ENCODE data around the gene KDM5A. TPM values are rescaled to one million over a fixed set of nuclear protein-coding genes. Genes with fewer than 3 reads are reported as not detected.

Gene KDM5A
- total RNA-seq, 1 experiment from 2014 or later: 56.9 TPM

DNA sequence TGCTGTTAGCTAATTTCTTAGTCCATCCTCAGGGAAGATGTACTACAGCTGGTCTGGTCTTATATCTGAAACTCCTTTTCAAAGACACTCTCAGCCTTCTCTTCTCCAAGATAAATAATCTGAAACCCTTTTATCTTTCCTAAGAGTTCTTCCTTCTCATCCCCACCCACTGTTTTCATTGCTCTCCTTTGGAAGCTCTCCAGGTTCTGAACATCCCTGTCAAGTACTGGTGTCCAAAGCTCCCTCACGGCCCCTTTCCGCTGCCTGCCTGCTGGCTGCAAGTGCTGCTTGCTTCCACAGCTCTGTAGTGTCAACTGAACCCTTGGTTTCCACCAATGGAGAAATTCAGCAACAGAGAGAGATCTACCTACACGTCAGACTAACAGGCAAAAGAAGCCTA, 119.9 kb downstream of the KDM5A start:
- no peak overlapping the region for H4K91ac ChIP-seq (ENCODE audit: insufficient read length, low read depth, low read length)
- H3K27ac Mint-ChIP-seq: no peak overlapping the region
- no peak overlapping the region for H2BK15ac ChIP-seq (ENCODE audit: low read depth, low read length)
- H3K4ac ChIP-seq (ENCODE audit: low read depth, low read length): no peak overlapping the region
- H3K4me1 ChIP-seq (ENCODE audit: insufficient read depth, low read length): no peaks in the 10 kb centered on the region
- no peaks in the 10 kb centered on the region; a peak in 1 of 4 replicates for H3K4me1 Mint-ChIP-seq
- no peaks in the 10 kb centered on the region for H3K36me3 Mint-ChIP-seq (ENCODE audit: insufficient read depth in 1 of 3, low read depth in 3 of 3)
- no peak for DNase-seq
- no peak overlapping the region for H3K4me3 Mint-ChIP-seq
- H2BK20ac ChIP-seq (ENCODE audit: low read depth, low read length, poor library complexity, severe bottlenecking): no peak overlapping the region
- no peak overlapping the region for H3K23ac ChIP-seq (ENCODE audit: insufficient read length, low read depth, low read length)
- no peaks in the 10 kb centered on the region for H3K9me3 ChIP-seq (ENCODE audit: control insufficient read depth, low read depth, low read length)
- H4K20me1 ChIP-seq (ENCODE audit: control insufficient read depth, insufficient read depth, insufficient read length): no peaks in the 10 kb centered on the region
- no peak overlapping the region for H4K5ac ChIP-seq (ENCODE audit: insufficient read length, low read depth, low read length)
- TF ChIP-seq, protein P1, sequence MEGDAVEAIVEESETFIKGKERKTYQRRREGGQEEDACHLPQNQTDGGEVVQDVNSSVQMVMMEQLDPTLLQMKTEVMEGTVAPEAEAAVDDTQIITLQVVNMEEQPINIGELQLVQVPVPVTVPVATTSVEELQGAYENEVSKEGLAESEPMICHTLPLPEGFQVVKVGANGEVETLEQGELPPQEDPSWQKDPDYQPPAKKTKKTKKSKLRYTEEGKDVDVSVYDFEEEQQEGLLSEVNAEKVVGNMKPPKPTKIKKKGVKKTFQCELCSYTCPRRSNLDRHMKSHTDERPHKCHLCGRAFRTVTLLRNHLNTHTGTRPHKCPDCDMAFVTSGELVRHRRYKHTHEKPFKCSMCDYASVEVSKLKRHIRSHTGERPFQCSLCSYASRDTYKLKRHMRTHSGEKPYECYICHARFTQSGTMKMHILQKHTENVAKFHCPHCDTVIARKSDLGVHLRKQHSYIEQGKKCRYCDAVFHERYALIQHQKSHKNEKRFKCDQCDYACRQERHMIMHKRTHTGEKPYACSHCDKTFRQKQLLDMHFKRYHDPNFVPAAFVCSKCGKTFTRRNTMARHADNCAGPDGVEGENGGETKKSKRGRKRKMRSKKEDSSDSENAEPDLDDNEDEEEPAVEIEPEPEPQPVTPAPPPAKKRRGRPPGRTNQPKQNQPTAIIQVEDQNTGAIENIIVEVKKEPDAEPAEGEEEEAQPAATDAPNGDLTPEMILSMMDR (conservative IDR thresholded peaks at IDR 0.05): no peak
- no peak overlapping the region for H4K8ac ChIP-seq (replicated peaks; ENCODE audit: insufficient read length, low read depth, low read length)
- H3K9me3 Mint-ChIP-seq: no peaks in the 10 kb centered on the region
- H3K27me3 ChIP-seq (ENCODE audit: insufficient read depth, low read length): no peaks in the 10 kb centered on the region
- no peak overlapping the region for H2BK120ac ChIP-seq (ENCODE audit: low read depth, low read length, poor library complexity, severe bottlenecking)
- no peak overlapping the region for H2AFZ ChIP-seq (ENCODE audit: low read length)
- H2BK12ac ChIP-seq (ENCODE audit: insufficient read length, low read depth, low read length): no peak overlapping the region
- H3T11ph ChIP-seq (ENCODE audit: low read length): no peak overlapping the region
- no CpG with 5 or more reads among the region's 3 CpGs for WGBS (ENCODE audit: extremely low coverage, insufficient read length, low lambda C conversion rate)
- no peak overlapping the region for H3K4me2 ChIP-seq (ENCODE audit: insufficient read depth, insufficient read length, low read length)
- H3K27ac ChIP-seq (ENCODE audit: insufficient read length, low read depth, low read length): no peak overlapping the region
- no peak overlapping the region for H3K14ac ChIP-seq (ENCODE audit: insufficient read depth, low read length)
- no peaks in the 10 kb centered on the region for H3K23me2 ChIP-seq (ENCODE audit: insufficient read length, low read depth, low read length, poor library complexity, severe bottlenecking)
- no peaks in the 10 kb centered on the region for H3K79me2 ChIP-seq (ENCODE audit: insufficient read depth, low read length)
- H3K9ac ChIP-seq (ENCODE audit: extremely low read depth, insufficient read length, low read length): no peak overlapping the region
- H3K56ac ChIP-seq (ENCODE audit: insufficient read length, low read depth, low read length): no peak overlapping the region
- no peak overlapping the region for H2AK5ac ChIP-seq (ENCODE audit: insufficient read length, low read length)
- peaks cover 4% of the 10 kb centered on the region for H3K27me3 Mint-ChIP-seq (ENCODE audit: low read depth)
- no peaks in the 10 kb centered on the region for H3K79me1 ChIP-seq (ENCODE audit: insufficient read depth, low read depth, low read length, poor library complexity, severe bottlenecking)
- no peak overlapping the region for H3K18ac ChIP-seq (ENCODE audit: insufficient read length, low read depth, low read length)
- no peak overlapping the region for H2BK5ac ChIP-seq (ENCODE audit: insufficient read length, low read length)

Measured in H9 (cell line).